Gastroesophageal sphincter (tissue), 3 donors: Measurements from ENCODE around the gene FHL3.

Source experiments
- CTCF ChIP-seq, 4 experiments: fragments of 200-600 bp in 2 of 4; fragments of 450-650 bp in 2 of 4; sonication (generic) in 1 of 4; IDR thresholded peaks; one replicate each; pipeline ENCODE4 v1.5.1; 2017 to 2019; ENCODE audit warnings: antibody characterized with exemption in 4 of 4, mild to moderate bottlenecking in 2 of 4, moderate library complexity in 2 of 4
- POLR2A ChIP-seq, 2 donors: fragments of 450-650 bp; IDR thresholded peaks; one replicate each; pipeline ENCODE4 v1.6.1; 2017; ENCODE audit warnings: antibody characterized with exemption in 2 of 2, mild to moderate bottlenecking in 2 of 2, moderate library complexity in 1 of 2
- POLR2AphosphoS5 ChIP-seq: sonication (generic); formaldehyde crosslinking; IDR thresholded peaks from one replicate; pipeline ENCODE4 v1.6.1; 2017; ENCODE audit warnings: antibody characterized with exemption

- TF ChIP-seq CTCF (IDR thresholded peaks at IDR 0.05) (no peak), POLR2A (IDR thresholded peaks at IDR 0.05) (no peak), POLR2AphosphoS5 (no peak)
Measured at GRCh38 chr1:38025233-38025632, 19.9 kb upstream of the FHL3 start.
